Rectal smooth muscle tissue (tissue), 1 donor: Measurements from ENCODE around the gene CCDC200.
A peak's percentile ranks its signal among the peaks of the same experiment; 100 is the strongest.

Source experiments
- H3K27ac ChIP-seq: one replicate; pipeline ENCODE4 v1.7.0; 2013; ENCODE audit warnings: low read depth, low read length, inconsistent platforms
- H3K27me3 ChIP-seq: one replicate; pipeline ENCODE4 v1.7.0; 2013; ENCODE audit warnings: low read length; ENCODE audit not compliant: control insufficient read depth, insufficient read depth
- H3K36me3 ChIP-seq: one replicate; pipeline ENCODE4 v1.7.0; 2013; ENCODE audit warnings: low read length; ENCODE audit not compliant: control insufficient read depth, insufficient read depth
- H3K4me1 ChIP-seq: one replicate; pipeline ENCODE4 v1.7.0; 2013; ENCODE audit warnings: low read length; ENCODE audit not compliant: control insufficient read depth, insufficient read depth
- H3K4me3 ChIP-seq: one replicate; pipeline ENCODE4 v1.7.0; 2013; ENCODE audit warnings: low read length
- H3K9ac ChIP-seq: one replicate; pipeline ENCODE4 v1.7.0; 2013; ENCODE audit warnings: low read length

Gene CCDC200

GRCh38 chr17:43226393-43226792 lies 2.0 kb downstream of the CCDC200 start:
- H3K27me3 ChIP-seq, result no peaks in the 10 kb centered on the region
- no peaks in the 10 kb centered on the region for H3K36me3 ChIP-seq
- H3K9ac ChIP-seq, result no peak overlapping the region

GRCh38 chr17:43224146-43224705 lies 4.2 kb downstream of the CCDC200 start:
- Histone ChIP-seq H3K27me3 (no peaks in the 10 kb centered on the region), H3K27ac (no peak overlapping the region), H3K4me1 (no peaks in the 10 kb centered on the region), H3K36me3 (no peaks in the 10 kb centered on the region), H3K9ac (no peak overlapping the region), H3K4me3 (no peak overlapping the region)

More at GRCh38 chr17:43226393-43226792, 2.0 kb downstream of the CCDC200 start:
- H3K4me1 ChIP-seq, result no peaks in the 10 kb centered on the region
- no peak overlapping the region for H3K27ac ChIP-seq
- H3K4me3 ChIP-seq, result no peak overlapping the region

- Histone ChIP-seq H3K9ac (no peak overlapping the region), H3K4me1 (no peaks in the 10 kb centered on the region), H3K27me3 (no peaks in the 10 kb centered on the region), H3K27ac (no peak overlapping the region), H3K36me3 (peaks cover 4% of the 10 kb centered on the region), H3K4me3 (no peak overlapping the region)
These were observed 7.8 kb downstream of the CCDC200 start for GRCh38 chr17:43220511-43221125.

GRCh38 chr17:43219746-43220380 lies 8.6 kb downstream of the CCDC200 start:
- no peaks in the 10 kb centered on the region for H3K4me1 ChIP-seq
- no peaks in the 10 kb centered on the region for H3K27me3 ChIP-seq
- H3K27ac ChIP-seq, result no peak overlapping the region
- H3K4me3 ChIP-seq, result no peak overlapping the region
- no peak overlapping the region for H3K9ac ChIP-seq
- H3K36me3 ChIP-seq, result peaks cover 6% of the 10 kb centered on the region

- H3K27ac ChIP-seq, result no peak overlapping the region
- H3K4me3 ChIP-seq, result no peak overlapping the region
- H3K9ac ChIP-seq, result no peak overlapping the region
- H3K36me3 ChIP-seq, result peaks cover 6% of the 10 kb centered on the region
- H3K27me3 ChIP-seq, result no peaks in the 10 kb centered on the region
- no peaks in the 10 kb centered on the region for H3K4me1 ChIP-seq
These were observed 9.4 kb downstream of the CCDC200 start for GRCh38 chr17:43219001-43219400.

- H3K27ac ChIP-seq, result no peak overlapping the region
- H3K9ac ChIP-seq, result no peak overlapping the region
- H3K36me3 ChIP-seq, result peaks cover 10% of the 10 kb centered on the region
- H3K27me3 ChIP-seq, result no peaks in the 10 kb centered on the region
- no peaks in the 10 kb centered on the region for H3K4me1 ChIP-seq
- no peak overlapping the region for H3K4me3 ChIP-seq
These were observed 10.8 kb downstream of the CCDC200 start for GRCh38 chr17:43217614-43218087.

GRCh38 chr17:43216762-43217613 lies 11.4 kb downstream of the CCDC200 start:
- Histone ChIP-seq H3K4me3 (no peak overlapping the region), H3K27me3 (no peaks in the 10 kb centered on the region), H3K36me3 (peaks cover 10% of the 10 kb centered on the region), H3K4me1 (peaks cover 3% of the 10 kb centered on the region), H3K27ac (no peak overlapping the region), H3K9ac (no peak overlapping the region)

GRCh38 chr17:43216369-43216761 lies 12.1 kb downstream of the CCDC200 start:
- Histone ChIP-seq H3K9ac (no peak overlapping the region), H3K27ac (no peak overlapping the region), H3K27me3 (no peaks in the 10 kb centered on the region), H3K4me3 (no peak overlapping the region), H3K36me3 (peaks cover 10% of the 10 kb centered on the region), H3K4me1 (peaks cover 3% of the 10 kb centered on the region)

GRCh38 chr17:43215341-43215740 lies 13.1 kb downstream of the CCDC200 start:
- no peak overlapping the region for H3K27ac ChIP-seq
- peaks cover 3% of the 10 kb centered on the region for H3K4me1 ChIP-seq
- no peak overlapping the region for H3K4me3 ChIP-seq
- H3K9ac ChIP-seq, result no peak overlapping the region
- H3K27me3 ChIP-seq, result no peaks in the 10 kb centered on the region
- H3K36me3 ChIP-seq, result peaks cover 10% of the 10 kb centered on the region

- Histone ChIP-seq H3K36me3 (peaks cover 11% of the 10 kb centered on the region), H3K4me3 (no peak overlapping the region), H3K4me1 (peaks cover 3% of the 10 kb centered on the region), H3K27me3 (no peaks in the 10 kb centered on the region), H3K9ac (no peak overlapping the region), H3K27ac (no peak overlapping the region)
These were observed 14.9 kb downstream of the CCDC200 start for GRCh38 chr17:43213545-43213944.

GRCh38 chr17:43212641-43213490 lies 15.6 kb downstream of the CCDC200 start:
- Histone ChIP-seq H3K4me1 (peaks cover 3% of the 10 kb centered on the region), H3K4me3 (peak overlapping the region; percentile 89), H3K27me3 (no peaks in the 10 kb centered on the region), H3K27ac (no peak overlapping the region), H3K9ac (no peak overlapping the region), H3K36me3 (peaks cover 11% of the 10 kb centered on the region)
